CD14-positive monocyte (primary cell): ENCODE measurements around the gene CAMK1D. TPM values are rescaled to one million over a fixed set of nuclear protein-coding genes. Genes with fewer than 3 reads are reported as not detected.
A peak's percentile ranks its signal among the peaks of the same experiment; 100 is the strongest.

Source experiments
- DNase-seq, 3 donors: peaks; one replicate each; pipeline ENCODE4 v3.0.0-alpha.2; 2011 to 2022
- H2AFZ ChIP-seq: 2 replicates; pipeline ENCODE4 v1.6.0; 2012; ENCODE audit warnings: mild to moderate bottlenecking, low read depth, low read length, inconsistent platforms; ENCODE audit not compliant: insufficient read depth, poor library complexity, severe bottlenecking
- H3K27ac ChIP-seq, 2 donors: 1 replicate in 1 of 2; 2 replicates in 1 of 2; pipeline ENCODE4 v1.5.1; 2012 to 2013; ENCODE audit warnings: low read length in 2 of 2, control low read depth in 1 of 2, inconsistent platforms in 1 of 2, low read depth in 1 of 2, mild to moderate bottlenecking in 1 of 2
- H3K27me3 ChIP-seq, 2 donors: one replicate each; pipeline versions ENCODE4 v1.6.0 to v1.6.1; 2011 to 2013; ENCODE audit warnings: low read length in 2 of 2; ENCODE audit not compliant: control insufficient read depth in 2 of 2, insufficient read depth in 2 of 2
- H3K36me3 ChIP-seq, 2 donors: replicated peaks in 1 of 2; 1 replicate in 1 of 2; 2 replicates in 1 of 2; pipeline versions ENCODE4 v1.5.1 to v1.6.1; 2012 to 2013; ENCODE audit warnings: low read length in 2 of 2, control low read depth in 1 of 2, inconsistent platforms in 1 of 2, mild to moderate bottlenecking in 1 of 2; ENCODE audit not compliant: insufficient read depth in 2 of 2, control insufficient read depth in 1 of 2
- H3K4me1 ChIP-seq, 2 donors: 1 replicate in 1 of 2; 2 replicates in 1 of 2; pipeline versions ENCODE4 v1.5.1 to v1.6.1; 2012 to 2013; ENCODE audit warnings: low read length in 2 of 2, control low read depth in 1 of 2, inconsistent platforms in 1 of 2, mild to moderate bottlenecking in 1 of 2, moderate library complexity in 1 of 2; ENCODE audit not compliant: insufficient read depth in 2 of 2, control insufficient read depth in 1 of 2
- H3K4me2 ChIP-seq: replicated peaks from 2 replicates; pipeline ENCODE3; 2012; ENCODE audit warnings: low read length, moderate library complexity, mild to moderate bottlenecking; ENCODE audit not compliant: poor library complexity, severe bottlenecking; ENCODE audit errors: extremely low read depth
- H3K4me3 ChIP-seq, 3 experiments: fragments of 200-600 bp in 1 of 3; sonication (generic) in 1 of 3; replicated peaks in 1 of 3; 1 replicate in 2 of 3; 2 replicates in 1 of 3; pipeline ENCODE4 v1.5.1; 2011 to 2013; ENCODE audit warnings: low read length in 3 of 3, mild to moderate bottlenecking in 3 of 3, control low read depth in 2 of 3, low read depth in 2 of 3, inconsistent platforms in 1 of 3, moderate library complexity in 1 of 3
- H3K79me2 ChIP-seq: 2 replicates; pipeline ENCODE4 v1.6.0; 2012; ENCODE audit warnings: mild to moderate bottlenecking, control low read depth, inconsistent platforms, low read length, moderate library complexity; ENCODE audit not compliant: insufficient read depth
- H3K9ac ChIP-seq: 2 replicates; pipeline ENCODE4 v1.6.0; 2017; ENCODE audit warnings: low read length, mild to moderate bottlenecking; ENCODE audit not compliant: insufficient read depth, poor library complexity, severe bottlenecking
- H3K9me3 ChIP-seq, 2 donors: replicated peaks in 1 of 2; 1 replicate in 1 of 2; 2 replicates in 1 of 2; pipeline versions ENCODE4 v1.5.1 to v1.6.1; 2012 to 2013; ENCODE audit warnings: low read length in 2 of 2, control low read depth in 1 of 2; ENCODE audit not compliant: control insufficient read depth in 1 of 2, insufficient read depth in 1 of 2
- H4K20me1 ChIP-seq: 2 replicates; pipeline ENCODE4 v1.6.0; 2012; ENCODE audit warnings: mild to moderate bottlenecking, low read length, control low read depth, moderate library complexity; ENCODE audit not compliant: insufficient read depth
- H3K27ac Mint-ChIP-seq, 7 donors: one replicate each; pipeline ENCODE4 v1.8.0; 2020; ENCODE audit warnings: mild to moderate bottlenecking in 7 of 7, mixed read lengths in 7 of 7, moderate library complexity in 6 of 7, inconsistent platforms in 2 of 7
- H3K27me3 Mint-ChIP-seq, 3 donors: one replicate each; pipeline ENCODE4 v1.8.0; 2021 to 2022; ENCODE audit warnings: low read depth in 3 of 3, mild to moderate bottlenecking in 3 of 3, mixed read lengths in 3 of 3, moderate library complexity in 3 of 3, inconsistent platforms in 1 of 3
- H3K36me3 Mint-ChIP-seq, 2 donors: one replicate each; pipeline ENCODE4 v1.8.0; 2020; ENCODE audit warnings: mixed read lengths in 2 of 2, inconsistent platforms in 1 of 2, mild to moderate bottlenecking in 1 of 2
- H3K4me1 Mint-ChIP-seq: one replicate; pipeline ENCODE4 v1.8.0; 2020; ENCODE audit warnings: mild to moderate bottlenecking, mixed read lengths
- H3K4me3 Mint-ChIP-seq, 2 donors: one replicate each; pipeline ENCODE4 v1.8.0; 2020; ENCODE audit warnings: mild to moderate bottlenecking in 2 of 2, mixed read lengths in 2 of 2, moderate library complexity in 1 of 2
- H3K9me3 Mint-ChIP-seq, 7 donors: one replicate each; pipeline ENCODE4 v1.8.0; 2020 to 2022; ENCODE audit warnings: mixed read lengths in 7 of 7, mild to moderate bottlenecking in 6 of 7, moderate library complexity in 6 of 7, inconsistent platforms in 2 of 7
- CTCF ChIP-seq: fragments of 200-600 bp; IDR thresholded peaks from one replicate; pipeline ENCODE4 v1.8.0; 2022; ENCODE audit warnings: antibody characterized with exemption, mild to moderate bottlenecking
- WGBS: methylation state at CpG from one replicate; pipeline ENCODE4 v1.1.5; 2013; ENCODE audit warnings: missing lambda C conversion rate; ENCODE audit not compliant: insufficient coverage; 5-methylcytosine and 5-hydroxymethylcytosine counted together
- intact Hi-C, 2 donors: fragments of 100-400 bp; cut with micrococcal nuclease; formaldehyde crosslinking; loops; one replicate each; pipeline versions ENCODE4 v1.15.0 to v1.15.1; 2023
- polyA plus RNA-seq, 3 donors: library from polyadenylated mRNA; depleted of rRNA in 1 of 3; unstranded in 2 of 3; stranded (reverse) in 1 of 3; fragments of 300-500 nt in 2 of 3; fragments of >200 nt in 1 of 3; fragmentation: Illumina TruSeq in 2 of 3; gene quantifications; 1 replicate in 2 of 3; 2 replicates in 1 of 3; pipeline ENCODE4 v1.2.3, GENCODE V29; 2012 to 2021

CAMK1D gene
- polyA plus RNA-seq, 3 donors = 6.7 to 11.8 (median 7.1) TPM

- peaks cover 6% of the 10 kb centered on the region for H4K20me1 ChIP-seq
- H3K27ac ChIP-seq = no peak overlapping the region
- Mint-ChIP-seq H3K9me3 (peaks cover 0 to 6% (median 0%) of the 10 kb centered on the region in 7 donors), H3K4me1 (no peaks in the 10 kb centered on the region), H3K27ac (no peak overlapping the region), H3K27me3 (no peaks in the 10 kb centered on the region), H3K36me3 (no peaks in the 10 kb centered on the region), H3K4me3 (no peak overlapping the region)
- H3K4me1 ChIP-seq = no peaks in the 10 kb centered on the region
- no peak overlapping the region for H2AFZ ChIP-seq
- H3K79me2 ChIP-seq = no peaks in the 10 kb centered on the region
- H3K4me2 ChIP-seq = no peak overlapping the region
- H3K4me3 ChIP-seq = no peak overlapping the region
- H3K27me3 ChIP-seq = no peaks in the 10 kb centered on the region
- H3K9me3 ChIP-seq = no peaks in the 10 kb centered on the region
- intact Hi-C loops = loop anchor here (10.0 kb wide), 2 partner anchors 393 to 403 kb away; no protein-coding TSS in a partner anchor
- H3K36me3 ChIP-seq = no peaks in the 10 kb centered on the region
- 100% methylated on average over 1 of the region's 2 CpGs for WGBS
- no peak for DNase-seq
- no peak overlapping the region for H3K9ac ChIP-seq
- no peak for TF ChIP-seq CTCF
Measured at GRCh38 chr10:12657489-12657888, 308.1 kb downstream of the CAMK1D start.

- no peak for DNase-seq
- WGBS = no CpG with 5 or more reads among the region's 6 CpGs
- intact Hi-C loops = loop anchor here (10.0 kb wide), 2 partner anchors 394 to 404 kb away; no protein-coding TSS in a partner anchor
- H3K27ac ChIP-seq = no peak overlapping the region
- no peaks in the 10 kb centered on the region for H3K36me3 ChIP-seq
- no peak overlapping the region for H3K4me3 Mint-ChIP-seq
- no peaks in the 10 kb centered on the region for H3K9me3 ChIP-seq
- no peak overlapping the region for H2AFZ ChIP-seq
- H3K9me3 Mint-ChIP-seq = peaks cover 0 to 6% (median 0%) of the 10 kb centered on the region in 7 donors
- no peak overlapping the region for H3K4me2 ChIP-seq
- no peak overlapping the region for H3K4me3 ChIP-seq
- TF ChIP-seq CTCF = no peak
- H3K27me3 Mint-ChIP-seq = no peaks in the 10 kb centered on the region
- peak overlapping the region in 1 of 7 donors; percentile 10 for H3K27ac Mint-ChIP-seq
- H3K4me1 ChIP-seq = no peaks in the 10 kb centered on the region
- no peaks in the 10 kb centered on the region for H3K79me2 ChIP-seq
- no peak overlapping the region for H3K9ac ChIP-seq
- no peaks in the 10 kb centered on the region for H3K27me3 ChIP-seq
- H4K20me1 ChIP-seq = peaks cover 6% of the 10 kb centered on the region
- H3K36me3 Mint-ChIP-seq = no peaks in the 10 kb centered on the region
- no peaks in the 10 kb centered on the region for H3K4me1 Mint-ChIP-seq
Measured at GRCh38 chr10:12658526-12658925, 309.2 kb downstream of the CAMK1D start.
